Caki2 (cell line): ENCODE measurements around the gene LRP1B. TPM values are rescaled to one million over a fixed set of nuclear protein-coding genes. Genes with fewer than 3 reads are reported as not detected.
A peak's percentile ranks its signal among the peaks of the same experiment; 100 is the strongest.

ENCODE experiments used
- DNase-seq: peaks from one replicate; pipeline ENCODE4 v3.0.0-alpha.2; 2015; ENCODE audit warnings: low read depth
- in situ Hi-C: cut with HindIII; loops from 2 replicates; pipeline ENCODE4 v1.10.0; 2016; ENCODE audit warnings: low sequenced_read_pairs, low pct_unique_long_range_greater_than_20kb, mixed read lengths
- total RNA-seq: library from RNA; depleted of rRNA; stranded (reverse); fragments of >200 nt; shearing (Covaris generic); gene quantifications from 2 replicates; pipeline ENCODE4 v1.2.3, GENCODE V29; 2014; ENCODE audit warnings: low replicate concordance

LRP1B gene
- total RNA-seq, 1 experiment from 2014 or later = 0.14 TPM

DNA sequence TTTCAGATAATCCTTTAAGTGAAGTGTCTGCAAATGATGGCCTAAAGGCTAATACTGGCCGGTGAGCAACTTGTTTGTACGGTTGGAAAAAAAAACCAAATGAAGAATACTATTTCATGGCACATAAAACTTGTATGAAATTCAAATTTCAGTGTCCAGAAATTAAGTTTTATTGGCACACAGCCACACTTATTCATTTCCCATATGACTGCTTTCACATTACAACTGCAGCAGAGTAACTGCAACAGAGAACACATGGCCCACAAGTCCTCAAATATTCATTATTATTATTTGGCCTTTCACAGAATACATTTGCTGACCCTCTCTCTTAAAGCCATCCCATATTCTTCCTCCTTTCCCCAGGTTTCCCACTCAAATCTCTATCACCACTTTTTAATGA, 1268.6 kb downstream of the LRP1B start:
- in situ Hi-C loops = no loop called here
- no peak for DNase-seq

- in situ Hi-C loops = no loop called here
- no peak for DNase-seq
Observed at GRCh38 chr2:140861666-140862065, 1269.2 kb downstream of the LRP1B start.

- DNase-seq = no peak
- in situ Hi-C loops = no loop called here
Observed at GRCh38 chr2:140855471-140855870, 1275.3 kb downstream of the LRP1B start.

DNA sequence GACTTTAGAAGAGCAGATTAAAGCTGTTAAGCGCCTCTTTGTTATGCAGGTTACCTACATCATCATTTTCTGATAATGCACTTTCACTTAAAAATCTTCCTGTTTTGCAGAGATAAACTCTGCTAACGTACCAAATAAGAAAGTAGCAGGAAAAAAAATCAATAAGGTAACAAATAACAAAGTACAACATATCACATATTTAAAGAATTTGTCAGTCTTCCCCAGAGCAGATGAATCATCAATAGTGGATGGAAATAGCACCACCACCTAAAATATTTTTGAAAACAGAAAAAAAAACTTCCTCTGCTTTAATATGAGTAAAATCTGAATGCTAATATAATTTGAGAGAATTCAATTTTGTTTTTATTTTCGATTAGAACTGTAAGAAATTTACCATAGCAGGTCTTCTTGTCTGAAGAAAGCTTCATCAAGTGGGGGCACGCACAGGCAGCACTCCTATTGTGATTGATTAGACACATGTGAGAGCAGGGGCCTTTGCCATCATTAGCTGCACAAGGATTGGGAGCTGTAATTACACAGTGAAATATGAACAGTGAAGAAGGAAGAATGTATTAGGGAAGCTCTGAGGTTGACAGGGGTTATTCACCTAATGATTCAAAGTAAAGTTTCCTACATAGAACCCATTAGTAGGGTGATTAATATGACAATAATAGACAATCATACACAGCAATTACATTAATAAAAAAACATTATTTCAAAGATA, 1279.4 kb downstream of the LRP1B start:
- no peak for DNase-seq
- in situ Hi-C loops = no loop called here

DNA sequence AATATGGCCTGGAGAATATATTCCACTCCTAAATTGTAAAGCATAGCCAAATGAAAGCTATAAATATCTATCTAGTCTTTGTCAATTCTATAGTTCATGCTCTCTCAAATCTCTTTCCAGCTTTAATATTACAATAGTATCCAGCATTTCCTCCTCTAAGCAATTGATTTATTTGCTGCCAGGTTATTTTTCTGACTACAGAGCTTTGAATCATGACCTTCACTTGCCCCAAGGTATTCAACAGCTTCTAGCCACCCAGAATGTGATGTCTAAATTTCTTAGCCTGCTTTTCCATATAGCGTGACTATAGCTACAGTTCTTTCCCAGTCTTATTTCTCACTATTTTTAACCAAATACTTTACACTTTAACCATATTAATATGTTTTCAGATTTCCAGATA, 1287.6 kb downstream of the LRP1B start:
- in situ Hi-C loops = no loop called here
- DNase-seq = no peak

DNA sequence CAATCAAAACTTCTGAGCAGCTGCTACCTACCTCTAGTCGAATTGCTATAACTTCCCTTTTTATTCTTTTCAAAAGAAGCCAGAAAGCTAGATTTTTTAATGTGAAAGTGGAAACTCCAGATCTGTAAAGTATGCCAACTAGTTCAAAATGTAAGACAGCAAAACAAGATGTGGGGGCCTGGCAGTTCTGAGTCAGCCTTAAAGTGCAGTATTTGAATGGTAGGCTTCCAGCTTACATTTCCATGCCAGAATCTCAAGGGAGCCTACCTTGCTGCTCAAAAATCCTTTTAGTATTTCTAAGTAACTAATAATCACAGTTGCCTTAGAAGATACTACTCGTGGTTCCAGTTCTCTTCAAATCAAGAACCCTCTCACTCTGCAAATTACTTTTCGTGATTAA, 1288.7 kb downstream of the LRP1B start:
- in situ Hi-C loops = no loop called here
- DNase-seq = no peak

- DNase-seq = no peak
- in situ Hi-C loops = no loop called here
Observed at GRCh38 chr2:140841141-140841540, 1289.7 kb downstream of the LRP1B start.

DNA sequence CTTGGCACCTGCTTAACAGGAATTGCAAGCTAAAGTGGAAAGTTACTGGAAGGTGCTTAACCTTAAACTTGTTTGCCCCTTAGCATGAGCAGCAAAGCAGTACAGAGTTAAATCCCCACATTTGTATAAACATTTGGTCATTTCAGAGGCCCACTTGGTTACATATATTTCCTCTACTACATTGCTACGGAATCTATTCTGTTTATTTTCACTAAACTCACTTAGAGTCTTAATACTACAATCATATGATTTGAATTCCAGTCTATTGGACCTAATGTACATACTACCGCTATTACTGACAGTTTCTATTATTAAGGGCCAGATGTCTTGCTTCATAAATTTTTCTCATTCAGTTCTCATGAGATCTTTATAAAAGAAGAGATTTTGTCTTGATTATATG, 1294.0 kb downstream of the LRP1B start:
- no peak for DNase-seq
- in situ Hi-C loops = no loop called here

GRCh38 chr2:140835079-140835478, 1295.7 kb downstream of the LRP1B start:
- no peak for DNase-seq
- in situ Hi-C loops = no loop called here

DNA sequence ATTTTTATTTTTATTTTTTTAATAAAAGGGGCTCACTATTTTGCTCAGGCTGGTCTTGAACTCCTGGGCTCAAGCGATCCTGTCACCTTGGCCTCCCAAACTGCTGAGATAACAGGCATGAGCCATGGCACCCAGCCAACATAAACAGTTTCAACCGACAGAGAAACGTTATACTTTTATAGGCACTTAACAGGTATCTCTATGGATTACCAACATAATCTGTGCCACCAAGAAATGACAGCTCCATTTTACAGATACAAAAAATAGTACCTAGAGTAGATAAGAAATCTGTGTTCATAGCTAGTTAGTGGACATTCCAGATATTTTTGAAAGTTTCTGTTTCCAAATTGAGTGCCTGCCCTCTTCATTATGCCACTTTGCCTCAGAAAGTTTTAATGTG, 1316.7 kb downstream of the LRP1B start:
- no peak for DNase-seq
- in situ Hi-C loops = no loop called here

DNA sequence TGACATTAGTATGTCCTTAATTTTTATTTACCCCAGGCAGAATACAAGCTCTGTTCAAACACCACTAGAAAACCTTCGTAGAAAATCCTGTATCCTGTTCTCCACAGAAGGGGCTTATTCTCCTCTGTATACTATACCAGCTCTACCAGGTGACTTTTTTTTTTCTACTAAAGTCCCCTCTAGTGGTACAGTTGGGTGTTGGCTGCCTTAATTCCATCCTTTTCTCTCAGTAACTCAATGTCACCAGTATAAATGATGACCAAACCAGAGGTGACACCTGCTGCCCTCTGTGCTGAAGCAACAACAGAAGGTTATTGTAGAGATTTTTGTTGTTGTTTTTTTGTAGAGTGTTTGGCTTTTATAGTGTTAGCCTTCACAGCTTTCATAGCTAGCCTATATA, 1322.0 kb downstream of the LRP1B start:
- peak; percentile 12 for DNase-seq
- in situ Hi-C loops = no loop called here

DNA sequence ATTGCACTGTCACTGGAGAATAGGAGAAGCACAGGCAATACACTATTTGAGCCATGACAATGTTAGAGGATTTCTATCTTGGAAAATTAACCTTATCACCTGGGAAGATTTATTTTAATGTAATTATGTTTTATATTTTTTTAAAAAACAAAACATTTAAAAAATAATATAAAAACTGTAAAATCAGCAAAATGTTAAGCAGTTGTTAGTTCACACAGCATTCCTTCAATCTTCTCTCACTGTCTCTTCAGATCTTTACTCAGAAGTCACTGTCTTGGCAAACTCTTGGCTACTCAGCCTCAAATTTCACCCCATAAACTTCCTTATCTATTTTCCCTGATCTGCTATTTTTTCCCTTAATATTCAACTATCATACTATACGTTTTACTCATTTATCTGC, 1322.6 kb downstream of the LRP1B start:
- DNase-seq = no peak
- in situ Hi-C loops = no loop called here

DNA sequence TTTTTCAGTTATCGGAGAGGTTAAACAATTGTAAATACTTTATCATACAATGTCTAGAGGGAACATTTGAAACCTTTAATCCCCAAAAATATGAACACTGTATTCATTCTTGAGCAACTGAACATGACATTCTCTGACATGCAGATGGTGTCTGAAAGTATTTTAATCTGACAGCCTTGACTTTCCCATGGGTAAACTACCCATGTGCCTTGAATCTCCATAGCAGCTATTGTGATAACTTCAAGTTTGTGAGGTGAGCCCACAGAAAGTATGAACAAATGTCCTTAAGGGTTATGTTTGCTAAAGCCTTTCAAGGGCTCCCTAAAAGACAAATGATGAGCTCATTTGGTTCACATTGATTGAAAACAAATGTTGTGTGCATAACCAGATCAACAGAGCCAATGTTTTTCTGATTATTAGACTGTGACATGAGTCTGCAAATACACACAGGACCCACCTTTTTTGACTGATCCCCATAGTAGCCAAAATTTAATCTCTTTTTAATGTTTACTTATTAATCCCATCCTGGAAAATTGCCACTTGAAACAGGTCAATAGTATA, 1326.0 kb downstream of the LRP1B start:
- DNase-seq = no peak

GRCh38 chr2:140801311-140801710, 1329.5 kb downstream of the LRP1B start:
- DNase-seq = no peak
- in situ Hi-C loops = no loop called here

More for the DNA sequence above, 1326.0 kb downstream of the LRP1B start:
- in situ Hi-C loops = no loop called here

- in situ Hi-C loops = no loop called here
- DNase-seq = no peak
Observed at GRCh38 chr2:140797718-140798117, 1333.1 kb downstream of the LRP1B start.

GRCh38 chr2:140791802-140792201, 1339.0 kb downstream of the LRP1B start:
- DNase-seq = peak; percentile 7
- in situ Hi-C loops = no loop called here

- in situ Hi-C loops = no loop called here
- no peak for DNase-seq
Observed at GRCh38 chr2:140786585-140786984, 1344.2 kb downstream of the LRP1B start.

DNA sequence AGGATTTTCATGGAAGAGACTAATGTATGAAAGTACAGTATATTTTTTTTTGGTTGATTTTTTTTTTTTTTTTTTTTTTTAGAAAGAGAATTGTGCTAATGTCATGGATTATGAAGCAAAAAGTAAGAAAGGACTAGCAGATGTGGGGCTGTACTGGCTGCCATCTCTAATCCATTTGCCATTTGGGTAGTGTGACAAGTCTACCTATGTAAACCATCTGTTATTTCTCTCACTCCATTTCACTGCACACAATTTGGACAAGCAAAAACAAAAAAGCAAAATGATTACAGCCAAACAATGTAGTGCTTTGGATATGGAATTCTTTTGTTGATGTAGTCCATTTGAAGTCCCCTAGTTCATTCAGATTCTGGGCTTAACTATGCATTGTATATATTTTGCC, 1355.4 kb downstream of the LRP1B start:
- no peak for DNase-seq
- in situ Hi-C loops = no loop called here

DNA sequence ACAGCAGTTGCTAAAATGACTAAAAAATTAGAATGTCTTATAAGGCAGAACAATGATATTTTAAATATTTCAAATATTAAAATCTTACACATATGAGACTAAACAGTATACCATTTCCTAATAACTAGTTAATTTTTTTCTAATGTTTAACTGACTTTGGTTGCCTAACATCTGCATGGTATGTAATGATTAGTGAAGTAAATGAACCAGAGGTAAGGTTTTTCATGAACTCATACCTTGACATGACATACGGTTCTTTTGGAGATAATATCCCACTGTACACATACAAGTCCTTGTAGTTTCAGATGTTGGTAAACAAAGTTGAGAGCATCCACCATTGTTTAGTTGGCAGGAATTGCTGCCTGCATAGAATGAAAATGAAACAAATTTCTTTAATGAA, 1360.2 kb downstream of the LRP1B start:
- no peak for DNase-seq
- in situ Hi-C loops = no loop called here

DNA sequence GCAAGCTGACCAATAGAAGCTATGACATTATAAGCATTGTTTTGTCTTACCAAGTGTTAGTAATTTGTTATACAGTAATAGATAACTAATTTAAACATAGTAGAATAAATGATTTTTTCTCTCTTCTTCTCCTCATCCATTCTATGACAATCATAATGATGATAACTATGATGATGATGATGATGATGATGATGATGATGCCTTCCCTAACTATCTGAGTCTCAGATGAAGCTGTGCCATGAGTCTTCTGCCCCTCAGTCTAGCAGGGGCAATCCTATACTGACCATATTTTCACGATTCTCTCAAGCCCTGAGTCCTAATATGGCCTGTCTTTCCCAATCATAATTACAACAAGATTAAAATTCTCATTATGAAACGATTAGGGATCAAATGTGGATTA, 1369.0 kb downstream of the LRP1B start:
- DNase-seq = no peak

More for the DNA sequence above, 1369.0 kb downstream of the LRP1B start:
- in situ Hi-C loops = no loop called here
